Measurements from ENCODE around the gene KIF1A.

- no peak for TF ChIP-seq CTCF (conservative IDR thresholded peaks at IDR 0.05)
- no peak for TF ChIP-seq EZH2 (IDR thresholded peaks at IDR 0.05; ENCODE audit: low read depth)
These were observed 95.6 kb downstream of the KIF1A start for GRCh38 chr2:240724431-240724830.
